Measurements from ENCODE around the gene TUBB3. TPM values are rescaled to one million over a fixed set of nuclear protein-coding genes. Genes with fewer than 3 reads are reported as not detected.

TUBB3 gene
- total RNA-seq, 1 experiment from 2014 or later, result 164 TPM

DNA sequence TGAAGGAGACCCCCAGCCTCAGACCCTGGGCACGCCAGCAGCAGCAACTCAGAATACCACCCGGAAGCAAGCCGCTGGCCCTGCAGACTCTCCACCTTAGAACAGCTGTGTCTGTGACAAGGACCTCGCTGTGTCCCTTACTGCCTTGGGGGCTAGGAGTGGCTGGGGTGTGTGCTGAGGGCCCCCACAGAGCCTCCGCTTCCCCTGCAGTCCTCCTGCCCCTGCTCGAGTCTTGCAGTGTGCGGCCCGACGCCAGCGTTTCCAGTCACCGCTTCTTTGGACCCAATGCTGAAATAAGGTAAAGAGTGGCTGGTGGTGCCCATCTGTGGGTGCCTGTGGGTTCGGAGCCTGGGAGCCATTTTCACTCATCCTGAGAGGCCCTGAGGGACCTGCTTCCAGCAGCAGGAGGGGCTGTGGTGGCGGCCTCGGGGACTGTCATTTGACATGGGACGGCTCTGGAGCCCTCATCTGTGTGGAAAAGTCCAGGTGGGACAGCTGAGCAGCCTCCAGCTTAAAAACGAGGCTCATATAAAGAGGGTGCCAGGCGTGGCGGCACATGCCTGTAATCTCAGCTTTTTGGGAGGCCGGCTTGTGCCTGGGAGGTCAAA lies 19.1 kb upstream of the TUBB3 start:
- Histone ChIP-seq H4K91ac (ENCODE audit: insufficient read length, low read depth, low read length) (no peak overlapping the region), H4K20me1 (ENCODE audit: control insufficient read depth, insufficient read depth, insufficient read length) (no peaks in the 10 kb centered on the region), H2BK15ac (ENCODE audit: low read depth, low read length) (no peak overlapping the region), H3K4ac (ENCODE audit: low read depth, low read length) (no peak overlapping the region), H3K79me2 (ENCODE audit: insufficient read depth, low read length) (no peaks in the 10 kb centered on the region), H3K18ac (ENCODE audit: insufficient read length, low read depth, low read length) (no peak overlapping the region), H4K8ac (replicated peaks; ENCODE audit: insufficient read length, low read depth, low read length) (no peak overlapping the region), H2BK12ac (ENCODE audit: insufficient read length, low read depth, low read length) (no peak overlapping the region), H3T11ph (ENCODE audit: low read length) (no peak overlapping the region), H3K23ac (ENCODE audit: insufficient read length, low read depth, low read length) (no peak overlapping the region), H2BK20ac (ENCODE audit: low read depth, low read length, poor library complexity, severe bottlenecking) (no peak overlapping the region), H2AFZ (ENCODE audit: low read length) (no peak overlapping the region), H3K9me3 (ENCODE audit: control insufficient read depth, low read depth, low read length) (peaks cover 7% of the 10 kb centered on the region), H2AK5ac (ENCODE audit: insufficient read length, low read length) (no peak overlapping the region), H3K27ac (ENCODE audit: insufficient read length, low read depth, low read length) (no peak overlapping the region), H3K9ac (ENCODE audit: extremely low read depth, insufficient read length, low read length) (no peak overlapping the region), H3K27me3 (ENCODE audit: insufficient read depth, low read length) (no peaks in the 10 kb centered on the region), H2BK5ac (ENCODE audit: insufficient read length, low read length) (no peak overlapping the region), H4K5ac (ENCODE audit: insufficient read length, low read depth, low read length) (no peak overlapping the region), H3K56ac (ENCODE audit: insufficient read length, low read depth, low read length) (no peak overlapping the region), H3K79me1 (ENCODE audit: insufficient read depth, low read depth, low read length, poor library complexity, severe bottlenecking) (no peaks in the 10 kb centered on the region), H2BK120ac (ENCODE audit: low read depth, low read length, poor library complexity, severe bottlenecking) (no peak overlapping the region), H3K4me2 (ENCODE audit: insufficient read depth, insufficient read length, low read length) (no peak overlapping the region), H3K4me1 (ENCODE audit: insufficient read depth, low read length) (no peaks in the 10 kb centered on the region), H3K23me2 (ENCODE audit: insufficient read length, low read depth, low read length, poor library complexity, severe bottlenecking) (no peaks in the 10 kb centered on the region), H3K14ac (ENCODE audit: insufficient read depth, low read length) (no peak overlapping the region)
- no peak for DNase-seq
- Mint-ChIP-seq H3K9me3 (peaks cover 5 to 13% of the 10 kb centered on the region in 2 experiments; a peak in 3 of 5 replicates), H3K36me3 (ENCODE audit: insufficient read depth in 1 of 3, low read depth in 3 of 3) (peaks cover 37 to 56% (median 52%) of the 10 kb centered on the region in 3 experiments; a peak in 6 of 7 replicates), H3K27me3 (ENCODE audit: low read depth) (no peaks in the 10 kb centered on the region), H3K27ac (no peak overlapping the region), H3K4me3 (no peak overlapping the region), H3K4me1 (0 out of 4 replicates have a peak, but pooled peaks cover 0 to 2% of the 10 kb centered on the region in 2 experiments)
- WGBS (ENCODE audit: extremely low coverage, insufficient read length, low lambda C conversion rate), result no CpG with 5 or more reads among the region's 19 CpGs
- no peak for TF ChIP-seq CTCF (conservative IDR thresholded peaks at IDR 0.05)
